ENCODE data around the gene SRXN1.

The SRXN1 gene

GRCh38 chr20:598133-598850, 54.7 kb downstream of the SRXN1 start:
- TF ChIP-seq, protein P1, sequence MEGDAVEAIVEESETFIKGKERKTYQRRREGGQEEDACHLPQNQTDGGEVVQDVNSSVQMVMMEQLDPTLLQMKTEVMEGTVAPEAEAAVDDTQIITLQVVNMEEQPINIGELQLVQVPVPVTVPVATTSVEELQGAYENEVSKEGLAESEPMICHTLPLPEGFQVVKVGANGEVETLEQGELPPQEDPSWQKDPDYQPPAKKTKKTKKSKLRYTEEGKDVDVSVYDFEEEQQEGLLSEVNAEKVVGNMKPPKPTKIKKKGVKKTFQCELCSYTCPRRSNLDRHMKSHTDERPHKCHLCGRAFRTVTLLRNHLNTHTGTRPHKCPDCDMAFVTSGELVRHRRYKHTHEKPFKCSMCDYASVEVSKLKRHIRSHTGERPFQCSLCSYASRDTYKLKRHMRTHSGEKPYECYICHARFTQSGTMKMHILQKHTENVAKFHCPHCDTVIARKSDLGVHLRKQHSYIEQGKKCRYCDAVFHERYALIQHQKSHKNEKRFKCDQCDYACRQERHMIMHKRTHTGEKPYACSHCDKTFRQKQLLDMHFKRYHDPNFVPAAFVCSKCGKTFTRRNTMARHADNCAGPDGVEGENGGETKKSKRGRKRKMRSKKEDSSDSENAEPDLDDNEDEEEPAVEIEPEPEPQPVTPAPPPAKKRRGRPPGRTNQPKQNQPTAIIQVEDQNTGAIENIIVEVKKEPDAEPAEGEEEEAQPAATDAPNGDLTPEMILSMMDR (IDR thresholded peaks at IDR 0.05; ENCODE audit: borderline replicate concordance, extremely low read depth, low read length, poor library complexity, severe bottlenecking) = no peak
- no peak for TF ChIP-seq EZH2 (IDR thresholded peaks at IDR 0.05; ENCODE audit: borderline replicate concordance, low read depth, low read length, severe bottlenecking)
- Histone ChIP-seq H3K36me3 (ENCODE audit: insufficient read depth, low read length) (no peaks in the 10 kb centered on the region), H3K79me2 (ENCODE audit: insufficient read depth, low read length) (no peaks in the 10 kb centered on the region), H3K27me3 (ENCODE audit: insufficient read depth, low read length, poor library complexity) (no peaks in the 10 kb centered on the region), H4K20me1 (ENCODE audit: insufficient read depth, low read length) (no peaks in the 10 kb centered on the region), H2AFZ (ENCODE audit: low read depth, low read length) (no peak overlapping the region), H3K4me3 (ENCODE audit: low read depth in 1 of 2, low read length in 2 of 2) (no peak overlapping the region), H3K4me2 (ENCODE audit: insufficient read depth, low read length) (no peak overlapping the region), H3K9me3 (ENCODE audit: insufficient read depth, low read length, severe bottlenecking) (no peaks in the 10 kb centered on the region), H3K27ac (ENCODE audit: low read length) (no peak overlapping the region), H3K4me1 (ENCODE audit: insufficient read depth, low read length) (no peaks in the 10 kb centered on the region), H3K9ac (ENCODE audit: low read depth, low read length) (no peak overlapping the region)
- no peak for ATAC-seq (ENCODE audit: insufficient read depth, low read depth)
- DNase-seq = no peak

DNA sequence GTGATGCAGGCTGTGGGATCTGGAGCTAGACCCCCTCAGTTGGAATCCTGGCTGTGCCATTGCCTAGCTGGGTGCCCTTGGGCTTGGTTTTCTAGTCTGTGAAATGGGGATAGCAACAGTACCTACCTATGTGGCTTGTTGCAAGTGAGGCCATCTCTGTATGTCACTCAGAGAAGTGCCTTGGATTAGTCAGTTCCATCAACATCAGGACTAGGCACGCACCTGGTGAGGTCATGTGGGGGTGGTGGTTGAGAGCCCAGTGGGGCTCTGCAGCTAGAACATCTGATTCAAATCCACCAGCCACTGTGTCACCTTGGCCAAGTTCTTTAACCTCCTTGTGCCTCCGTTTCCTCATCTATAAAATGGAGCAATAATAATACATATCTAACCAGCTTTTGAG, 55.4 kb downstream of the SRXN1 start:
- Histone ChIP-seq H3K4me1 (ENCODE audit: insufficient read depth, low read length) (no peaks in the 10 kb centered on the region), H3K4me2 (ENCODE audit: insufficient read depth, low read length) (no peak overlapping the region), H4K20me1 (ENCODE audit: insufficient read depth, low read length) (no peaks in the 10 kb centered on the region), H2AFZ (ENCODE audit: low read depth, low read length) (no peak overlapping the region), H3K9me3 (ENCODE audit: insufficient read depth, low read length, severe bottlenecking) (no peaks in the 10 kb centered on the region), H3K36me3 (ENCODE audit: insufficient read depth, low read length) (no peaks in the 10 kb centered on the region), H3K9ac (ENCODE audit: low read depth, low read length) (no peak overlapping the region), H3K27me3 (ENCODE audit: insufficient read depth, low read length, poor library complexity) (no peaks in the 10 kb centered on the region), H3K4me3 (ENCODE audit: low read depth in 1 of 2, low read length in 2 of 2) (no peak overlapping the region), H3K79me2 (ENCODE audit: insufficient read depth, low read length) (no peaks in the 10 kb centered on the region), H3K27ac (ENCODE audit: low read length) (no peak overlapping the region)
- TF ChIP-seq, protein P1 (IDR thresholded peaks at IDR 0.05; ENCODE audit: borderline replicate concordance, extremely low read depth, low read length, poor library complexity, severe bottlenecking) = no peak
- TF ChIP-seq EZH2 (IDR thresholded peaks at IDR 0.05; ENCODE audit: borderline replicate concordance, low read depth, low read length, severe bottlenecking) = no peak
- DNase-seq = no peak
- ATAC-seq (ENCODE audit: insufficient read depth, low read depth) = no peak
